ENCODE measurements around the gene GGT6.

Gene GGT6

DNA sequence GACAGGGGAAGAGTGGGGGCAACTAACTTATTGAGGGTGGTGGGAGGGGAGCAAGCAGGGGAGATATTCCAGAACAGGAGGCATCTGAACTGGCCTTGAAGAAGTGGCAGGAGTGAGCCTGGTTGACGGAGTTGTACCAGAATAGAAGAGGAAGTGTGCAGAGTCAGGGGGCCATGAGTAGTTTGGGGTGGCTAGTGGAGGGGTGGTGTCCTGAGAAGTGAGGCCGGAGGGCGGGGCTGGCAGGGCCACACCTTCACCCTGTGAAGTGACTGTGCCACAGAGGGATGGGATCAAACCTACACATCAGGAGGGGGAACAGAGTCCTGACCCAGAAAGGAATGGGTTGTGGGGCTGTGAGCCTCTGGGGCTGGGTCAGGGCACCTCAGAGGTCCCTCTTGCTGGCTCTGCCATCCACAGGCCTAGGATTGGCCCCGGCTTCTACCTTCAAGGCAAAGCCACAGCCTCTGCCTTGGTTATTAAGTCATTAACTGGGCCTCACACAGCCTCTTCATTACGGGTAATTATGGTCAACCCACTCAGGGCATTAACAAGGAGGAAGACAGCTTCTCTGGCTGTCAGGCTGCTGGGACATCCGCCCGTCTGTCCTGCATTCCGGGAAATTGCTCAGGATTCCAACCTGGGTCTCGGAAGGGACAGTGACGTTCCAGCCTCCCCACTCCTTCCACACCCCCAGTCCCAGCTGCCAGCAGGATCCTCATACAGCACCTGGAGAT is 49.0 kb downstream of the GGT6 start:
- Histone ChIP-seq H3K4me1 (ENCODE audit: control insufficient read depth, insufficient read depth, low read length, unreplicated experiment) (no peaks in the 10 kb centered on the region), H3K36me3 (ENCODE audit: insufficient read depth, low read length) (no peaks in the 10 kb centered on the region), H2AFZ (ENCODE audit: low read length, unreplicated experiment) (no peak overlapping the region), H3K79me2 (ENCODE audit: control insufficient read depth, insufficient read depth, low read length, unreplicated experiment) (no peaks in the 10 kb centered on the region), H3K27me3 (ENCODE audit: insufficient read depth, low read length) (no peaks in the 10 kb centered on the region), H3K4me3 (ENCODE audit: low read depth, low read length) (no peak overlapping the region), H3K27ac (ENCODE audit: low read depth, low read length) (no peak overlapping the region)

DNA sequence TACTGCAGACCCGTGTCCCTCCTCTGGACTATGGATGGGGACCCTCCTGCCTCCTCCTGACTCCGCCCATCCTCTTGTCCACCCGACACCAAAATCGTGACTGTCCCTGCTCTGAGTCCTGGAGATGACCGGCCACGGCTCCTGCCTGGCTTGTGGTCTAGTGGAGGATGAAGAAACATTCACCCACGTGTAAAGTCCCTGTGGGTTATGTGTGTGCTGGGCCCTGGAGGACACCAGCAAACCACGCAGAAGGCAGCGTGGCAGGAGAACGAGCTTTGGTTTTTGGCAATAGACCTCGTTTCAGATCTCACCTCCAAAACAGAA is 49.8 kb downstream of the GGT6 start:
- Histone ChIP-seq H3K4me1 (ENCODE audit: control insufficient read depth, insufficient read depth, low read length, unreplicated experiment) (no peaks in the 10 kb centered on the region), H3K36me3 (ENCODE audit: insufficient read depth, low read length) (no peaks in the 10 kb centered on the region), H2AFZ (ENCODE audit: low read length, unreplicated experiment) (no peak overlapping the region), H3K4me3 (ENCODE audit: low read depth, low read length) (no peak overlapping the region), H3K27ac (ENCODE audit: low read depth, low read length) (no peak overlapping the region), H3K27me3 (ENCODE audit: insufficient read depth, low read length) (no peaks in the 10 kb centered on the region), H3K79me2 (ENCODE audit: control insufficient read depth, insufficient read depth, low read length, unreplicated experiment) (no peaks in the 10 kb centered on the region)

- H3K4me1 ChIP-seq (ENCODE audit: control insufficient read depth, insufficient read depth, low read length, unreplicated experiment), result no peaks in the 10 kb centered on the region
- no peaks in the 10 kb centered on the region for H3K79me2 ChIP-seq (ENCODE audit: control insufficient read depth, insufficient read depth, low read length, unreplicated experiment)
- H3K36me3 ChIP-seq (ENCODE audit: insufficient read depth, low read length), result no peaks in the 10 kb centered on the region
Observed at GRCh38 chr17:4509923-4510617, 50.3 kb downstream of the GGT6 start.

DNA sequence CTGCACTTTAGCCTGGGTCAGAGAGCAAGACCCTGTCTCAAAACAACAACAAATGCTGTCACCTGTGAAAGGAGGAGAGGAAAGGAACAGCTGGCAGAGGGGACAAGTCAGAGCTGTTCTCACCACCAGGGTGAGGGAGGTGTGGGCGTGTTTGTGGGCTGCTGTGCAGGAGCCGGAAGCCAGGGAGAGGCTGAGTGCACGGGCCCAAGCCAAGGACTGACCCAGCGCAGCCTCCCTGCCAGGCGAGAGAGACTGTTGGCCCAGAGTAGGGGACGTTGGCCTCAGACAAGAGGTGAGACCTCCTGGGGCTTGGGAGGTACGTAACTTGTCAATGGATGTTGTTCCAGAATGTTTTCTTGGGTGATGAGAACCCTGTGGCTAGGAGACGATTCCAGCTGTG is 51.0 kb downstream of the GGT6 start:
- no peaks in the 10 kb centered on the region for H3K36me3 ChIP-seq (ENCODE audit: insufficient read depth, low read length)
- no peaks in the 10 kb centered on the region for H3K79me2 ChIP-seq (ENCODE audit: control insufficient read depth, insufficient read depth, low read length, unreplicated experiment)
- no peaks in the 10 kb centered on the region for H3K4me1 ChIP-seq (ENCODE audit: control insufficient read depth, insufficient read depth, low read length, unreplicated experiment)
- no peak overlapping the region for H2AFZ ChIP-seq (ENCODE audit: low read length, unreplicated experiment)
- no peak overlapping the region for H3K4me3 ChIP-seq (ENCODE audit: low read depth, low read length)
- no peak overlapping the region for H3K27ac ChIP-seq (ENCODE audit: low read depth, low read length)
- H3K27me3 ChIP-seq (ENCODE audit: insufficient read depth, low read length), result peaks cover 5% of the 10 kb centered on the region; the same call in 1 of the 2 replicates

More at GRCh38 chr17:4509923-4510617, 50.3 kb downstream of the GGT6 start:
- H2AFZ ChIP-seq (ENCODE audit: low read length, unreplicated experiment), result no peak overlapping the region
- 0 out of 2 replicates have a peak, but pooled peaks cover under 1% of the 10 kb centered on the region for H3K27me3 ChIP-seq (ENCODE audit: insufficient read depth, low read length)
- H3K4me3 ChIP-seq (ENCODE audit: low read depth, low read length), result no peak overlapping the region
- H3K27ac ChIP-seq (ENCODE audit: low read depth, low read length), result no peak overlapping the region

GRCh38 chr17:4508207-4508606 is 52.2 kb downstream of the GGT6 start:
- H2AFZ ChIP-seq (ENCODE audit: low read length, unreplicated experiment), result no peak overlapping the region
- no peak overlapping the region for H3K27ac ChIP-seq (ENCODE audit: low read depth, low read length)
- H3K79me2 ChIP-seq (ENCODE audit: control insufficient read depth, insufficient read depth, low read length, unreplicated experiment), result no peaks in the 10 kb centered on the region
- no peaks in the 10 kb centered on the region for H3K36me3 ChIP-seq (ENCODE audit: insufficient read depth, low read length)
- peaks cover 13% of the 10 kb centered on the region; the same call in 1 of the 2 replicates for H3K27me3 ChIP-seq (ENCODE audit: insufficient read depth, low read length)
- no peaks in the 10 kb centered on the region for H3K4me1 ChIP-seq (ENCODE audit: control insufficient read depth, insufficient read depth, low read length, unreplicated experiment)
- H3K4me3 ChIP-seq (ENCODE audit: low read depth, low read length), result no peak overlapping the region

- Histone ChIP-seq H3K27ac (ENCODE audit: low read depth, low read length) (no peak overlapping the region), H2AFZ (ENCODE audit: low read length, unreplicated experiment) (no peak overlapping the region), H3K4me3 (ENCODE audit: low read depth, low read length) (no peak overlapping the region), H3K79me2 (ENCODE audit: control insufficient read depth, insufficient read depth, low read length, unreplicated experiment) (no peaks in the 10 kb centered on the region), H3K4me1 (ENCODE audit: control insufficient read depth, insufficient read depth, low read length, unreplicated experiment) (no peaks in the 10 kb centered on the region), H3K27me3 (ENCODE audit: insufficient read depth, low read length) (peaks cover 18% of the 10 kb centered on the region; the same call in 1 of the 2 replicates), H3K36me3 (ENCODE audit: insufficient read depth, low read length) (no peaks in the 10 kb centered on the region)
Observed at GRCh38 chr17:4507361-4508111, 52.8 kb downstream of the GGT6 start.

Data from ACC112 (cell line).